LHCN-M2 (cell line): ENCODE measurements around the gene GSTO2. TPM values are rescaled to one million over a fixed set of nuclear protein-coding genes. Genes with fewer than 3 reads are reported as not detected.
A peak's percentile ranks its signal among the peaks of the same experiment; 100 is the strongest.

ENCODE experiments used
- DNase-seq: peaks from one replicate; pipeline ENCODE4 v3.0.0-alpha.2; 2012; ENCODE audit warnings: low read depth
- total RNA-seq: library from RNA; depleted of rRNA; stranded (reverse); fragments of >200 nt; gene quantifications from 2 replicates; pipeline ENCODE4 v1.2.3, GENCODE V29; 2014

GSTO2 gene
- total RNA-seq, 1 experiment from 2014 or later, result 0.46 TPM

GRCh38 chr10:104253606-104254410 lies 15.2 kb upstream of the GSTO2 start:
- no peak for DNase-seq

- DNase-seq, result peak; percentile 77
Observed at GRCh38 chr10:104254493-104255310, 14.3 kb upstream of the GSTO2 start, which contains the start of gene GSTO1. Gene GSTO1 (plus strand): TSS chr10:104254892. CDS start chr10:104254929, 37 bp downstream.

GRCh38 chr10:104255311-104255981 lies 13.5 kb upstream of the GSTO2 start:
- peak; percentile 77 for DNase-seq

GRCh38 chr10:104256335-104256961 lies 12.5 kb upstream of the GSTO2 start:
- peak; percentile 28 for DNase-seq

- no peak for DNase-seq
Observed at GRCh38 chr10:104257235-104257634, 11.7 kb upstream of the GSTO2 start.

GRCh38 chr10:104258209-104258608 lies 10.8 kb upstream of the GSTO2 start:
- DNase-seq, result no peak

GRCh38 chr10:104259456-104259855 lies 9.5 kb upstream of the GSTO2 start:
- no peak for DNase-seq

GRCh38 chr10:104259999-104260774 lies 8.8 kb upstream of the GSTO2 start:
- DNase-seq, result peak; percentile 45

GRCh38 chr10:104260775-104261115 lies 8.2 kb upstream of the GSTO2 start:
- peak; percentile 65 for DNase-seq

- no peak for DNase-seq
Observed at GRCh38 chr10:104262055-104262454, 6.9 kb upstream of the GSTO2 start.

GRCh38 chr10:104264783-104265182 lies 4.2 kb upstream of the GSTO2 start:
- DNase-seq, result no peak

GRCh38 chr10:104267721-104268404 lies 1.1 kb upstream of the GSTO2 start:
- DNase-seq, result no peak

- no peak for DNase-seq
Observed at GRCh38 chr10:104268405-104268712, 625 bp upstream of the GSTO2 start.

- DNase-seq, result no peak
Observed at GRCh38 chr10:104273286-104273685, 4.3 kb downstream of the GSTO2 start.

- no peak for DNase-seq
Observed at GRCh38 chr10:104273899-104274575, 5.1 kb downstream of the GSTO2 start.

- no peak for DNase-seq
Observed at GRCh38 chr10:104274762-104275721, 6.1 kb downstream of the GSTO2 start.

GRCh38 chr10:104276192-104276591 lies 7.2 kb downstream of the GSTO2 start:
- DNase-seq, result no peak

- no peak for DNase-seq
Observed at GRCh38 chr10:104277785-104278184, 8.8 kb downstream of the GSTO2 start.
